GM23338 (cell line): ENCODE measurements around the gene NTNG1. TPM values are rescaled to one million over a fixed set of nuclear protein-coding genes. Genes with fewer than 3 reads are reported as not detected.
A peak's percentile ranks its signal among the peaks of the same experiment; 100 is the strongest.

ENCODE experiments used
- ATAC-seq: fragments of 200-7000 bp; cut with Tn5 transposase; 3 replicates; pipeline ENCODE4 v1.9.1; 2020
- DNase-seq: peaks from one replicate; pipeline ENCODE4 v3.0.0-alpha.2; 2015; ENCODE audit warnings: low spot score
- H2AFZ ChIP-seq: fragments of 200-600 bp; sonication (generic); 2 replicates; pipeline ENCODE4 v1.8.0; 2016; ENCODE audit warnings: antibody characterized with exemption, mild to moderate bottlenecking, moderate library complexity
- H3F3A ChIP-seq: fragments of 200-600 bp; sonication (generic); replicated peaks from 2 replicates; pipeline ENCODE4 v1.8.0; 2017; ENCODE audit warnings: antibody characterized with exemption, mixed run types, low read depth
- H3K27ac ChIP-seq: fragments of 200-600 bp; sonication (generic); 2 replicates; pipeline ENCODE4 v1.6.1; 2016; ENCODE audit warnings: low read depth
- H3K27me3 ChIP-seq: fragments of 200-600 bp; sonication (generic); 2 replicates; pipeline ENCODE4 v1.8.0; 2016; ENCODE audit warnings: mild to moderate bottlenecking, mixed run types, moderate library complexity; ENCODE audit not compliant: insufficient read depth
- H3K36me3 ChIP-seq: fragments of 200-600 bp; sonication (generic); 2 replicates; pipeline ENCODE4 v1.8.0; 2016; ENCODE audit warnings: mild to moderate bottlenecking; ENCODE audit not compliant: insufficient read depth
- H3K4me1 ChIP-seq: fragments of 200-600 bp; sonication (generic); 2 replicates; pipeline ENCODE4 v1.8.0; 2016; ENCODE audit warnings: mild to moderate bottlenecking, moderate library complexity; ENCODE audit not compliant: insufficient read depth
- H3K4me2 ChIP-seq: fragments of 200-600 bp; sonication (generic); 2 replicates; pipeline ENCODE4 v1.7.1; 2017; ENCODE audit warnings: mixed run types
- H3K4me3 ChIP-seq: fragments of 200-600 bp; sonication (generic); 2 replicates; pipeline ENCODE4 v1.6.1; 2016; ENCODE audit warnings: mixed run types
- H3K79me2 ChIP-seq: fragments of 200-600 bp; sonication (generic); replicated peaks from 2 replicates; pipeline ENCODE4 v1.8.0; 2017; ENCODE audit warnings: mild to moderate bottlenecking; ENCODE audit not compliant: insufficient read depth
- H3K9me2 ChIP-seq: fragments of 200-600 bp; sonication (generic); 2 replicates; pipeline ENCODE4 v1.8.0; 2017; ENCODE audit not compliant: insufficient read depth
- H4K20me1 ChIP-seq: fragments of 200-600 bp; sonication (generic); replicated peaks from 2 replicates; pipeline ENCODE4 v1.8.0; 2017; ENCODE audit warnings: mild to moderate bottlenecking; ENCODE audit not compliant: insufficient read depth
- H3K27ac Mint-ChIP-seq: 2 replicates; pipeline ENCODE4 v1.8.0; 2020; ENCODE audit warnings: inconsistent platforms, mild to moderate bottlenecking, moderate library complexity, mixed read lengths
- H3K27me3 Mint-ChIP-seq: 3 replicates; pipeline ENCODE4 v1.8.0; 2022; ENCODE audit warnings: low read depth, mild to moderate bottlenecking, moderate library complexity, mixed read lengths, inconsistent platforms; ENCODE audit not compliant: insufficient read depth, poor library complexity
- H3K36me3 Mint-ChIP-seq: 3 replicates; pipeline ENCODE4 v1.8.0; 2021; ENCODE audit warnings: low read depth, mild to moderate bottlenecking, inconsistent platforms, moderate library complexity, mixed read lengths
- H3K4me1 Mint-ChIP-seq: 3 replicates; pipeline ENCODE4 v1.8.0; 2020; ENCODE audit warnings: mild to moderate bottlenecking, inconsistent platforms, mixed read lengths
- H3K4me3 Mint-ChIP-seq: 3 replicates; pipeline ENCODE4 v1.8.0; 2021; ENCODE audit warnings: moderate library complexity, mild to moderate bottlenecking, inconsistent platforms, mixed read lengths
- H3K9me3 Mint-ChIP-seq: 3 replicates; pipeline ENCODE4 v1.8.0; 2020; ENCODE audit warnings: moderate library complexity, mild to moderate bottlenecking, inconsistent platforms, mixed read lengths
- CREB1 ChIP-seq: fragments of 250-450 bp; sonication (Bioruptor Pico); IDR thresholded peaks from 2 replicates; pipeline ENCODE4 v1.5.0; 2020; ENCODE audit warnings: low read depth, mild to moderate bottlenecking, moderate library complexity
- ETS1 ChIP-seq: IDR thresholded peaks from 2 replicates; pipeline ENCODE4 v1.6.1; 2016; ENCODE audit warnings: antibody characterized with exemption
- EZH2 ChIP-seq: fragments of 200-600 bp; sonication (generic); IDR thresholded peaks from one replicate; pipeline ENCODE4 v1.8.0; 2017; ENCODE audit warnings: antibody characterized with exemption, mild to moderate bottlenecking, low read depth; ENCODE audit not compliant: unreplicated experiment
- NANOG ChIP-seq: IDR thresholded peaks from 2 replicates; pipeline ENCODE4 v1.6.1; 2016; ENCODE audit warnings: antibody characterized with exemption, borderline replicate concordance
- STAT1 ChIP-seq: IDR thresholded peaks from one replicate; pipeline ENCODE4 v1.6.1; 2016; ENCODE audit warnings: antibody characterized with exemption; ENCODE audit not compliant: unreplicated experiment
- ZNF331 ChIP-seq: fragments of 250-450 bp; sonication (Bioruptor Pico); IDR thresholded peaks from 2 replicates; pipeline ENCODE4 v1.5.0; 2020; ENCODE audit warnings: low read depth, mild to moderate bottlenecking, moderate library complexity
- polyA plus RNA-seq: library from polyadenylated mRNA; unstranded; fragments of >200 nt; fragmentation: Nextera tagmentation; extraction: Ambion mirVana; gene quantifications from 2 replicates; pipeline ENCODE4 v1.2.1, GENCODE V29; 2016
- total RNA-seq: library from RNA; depleted of rRNA; stranded (reverse); fragments of >200 nt; shearing (Covaris generic); gene quantifications from 2 replicates; pipeline ENCODE4 v1.2.3, GENCODE V29; 2014
- TF ChIP-seq, protein P1 (sequence below): fragments of 250-450 bp; sonication (Bioruptor Pico); IDR thresholded peaks from 2 replicates; pipeline ENCODE4 v1.5.0; 2020; ENCODE audit warnings: mild to moderate bottlenecking, moderate library complexity
- TF ChIP-seq, protein P2 (sequence below), 2 experiments: fragments of 200-600 bp in 1 of 2; sonication (generic) in 1 of 2; conservative IDR thresholded peaks; 2 replicates each; pipeline versions ENCODE4 v1.5.1 to v1.6.1; 2016 to 2017; ENCODE audit warnings: antibody characterized with exemption in 2 of 2, low read depth in 2 of 2, mild to moderate bottlenecking in 2 of 2, moderate library complexity in 1 of 2

The NTNG1 gene
- total and polyA plus RNA-seq, 2 experiments from 2014 or later, result 7.2 to 10.3 TPM

DNA sequence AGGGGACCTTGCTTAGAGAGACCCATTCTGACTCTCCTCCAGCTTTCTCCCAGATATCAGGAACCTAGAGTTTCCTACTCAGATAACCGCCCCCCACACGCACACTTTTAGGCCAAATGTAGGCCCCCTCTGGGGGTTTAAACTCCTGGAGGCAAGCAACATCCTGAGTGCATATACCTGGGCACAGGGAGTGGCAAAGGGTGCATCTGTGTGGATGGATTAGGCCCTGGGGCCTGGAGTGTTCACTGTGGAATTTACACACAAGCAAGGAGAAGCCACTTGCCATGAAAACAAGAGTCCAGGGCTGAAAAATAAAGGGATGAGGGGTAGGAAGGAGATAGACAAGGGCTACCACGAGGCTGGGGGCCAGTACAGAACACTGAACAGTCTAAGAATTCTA lies 343.1 kb downstream of the NTNG1 start (continued):
- TF ChIP-seq, protein P1, sequence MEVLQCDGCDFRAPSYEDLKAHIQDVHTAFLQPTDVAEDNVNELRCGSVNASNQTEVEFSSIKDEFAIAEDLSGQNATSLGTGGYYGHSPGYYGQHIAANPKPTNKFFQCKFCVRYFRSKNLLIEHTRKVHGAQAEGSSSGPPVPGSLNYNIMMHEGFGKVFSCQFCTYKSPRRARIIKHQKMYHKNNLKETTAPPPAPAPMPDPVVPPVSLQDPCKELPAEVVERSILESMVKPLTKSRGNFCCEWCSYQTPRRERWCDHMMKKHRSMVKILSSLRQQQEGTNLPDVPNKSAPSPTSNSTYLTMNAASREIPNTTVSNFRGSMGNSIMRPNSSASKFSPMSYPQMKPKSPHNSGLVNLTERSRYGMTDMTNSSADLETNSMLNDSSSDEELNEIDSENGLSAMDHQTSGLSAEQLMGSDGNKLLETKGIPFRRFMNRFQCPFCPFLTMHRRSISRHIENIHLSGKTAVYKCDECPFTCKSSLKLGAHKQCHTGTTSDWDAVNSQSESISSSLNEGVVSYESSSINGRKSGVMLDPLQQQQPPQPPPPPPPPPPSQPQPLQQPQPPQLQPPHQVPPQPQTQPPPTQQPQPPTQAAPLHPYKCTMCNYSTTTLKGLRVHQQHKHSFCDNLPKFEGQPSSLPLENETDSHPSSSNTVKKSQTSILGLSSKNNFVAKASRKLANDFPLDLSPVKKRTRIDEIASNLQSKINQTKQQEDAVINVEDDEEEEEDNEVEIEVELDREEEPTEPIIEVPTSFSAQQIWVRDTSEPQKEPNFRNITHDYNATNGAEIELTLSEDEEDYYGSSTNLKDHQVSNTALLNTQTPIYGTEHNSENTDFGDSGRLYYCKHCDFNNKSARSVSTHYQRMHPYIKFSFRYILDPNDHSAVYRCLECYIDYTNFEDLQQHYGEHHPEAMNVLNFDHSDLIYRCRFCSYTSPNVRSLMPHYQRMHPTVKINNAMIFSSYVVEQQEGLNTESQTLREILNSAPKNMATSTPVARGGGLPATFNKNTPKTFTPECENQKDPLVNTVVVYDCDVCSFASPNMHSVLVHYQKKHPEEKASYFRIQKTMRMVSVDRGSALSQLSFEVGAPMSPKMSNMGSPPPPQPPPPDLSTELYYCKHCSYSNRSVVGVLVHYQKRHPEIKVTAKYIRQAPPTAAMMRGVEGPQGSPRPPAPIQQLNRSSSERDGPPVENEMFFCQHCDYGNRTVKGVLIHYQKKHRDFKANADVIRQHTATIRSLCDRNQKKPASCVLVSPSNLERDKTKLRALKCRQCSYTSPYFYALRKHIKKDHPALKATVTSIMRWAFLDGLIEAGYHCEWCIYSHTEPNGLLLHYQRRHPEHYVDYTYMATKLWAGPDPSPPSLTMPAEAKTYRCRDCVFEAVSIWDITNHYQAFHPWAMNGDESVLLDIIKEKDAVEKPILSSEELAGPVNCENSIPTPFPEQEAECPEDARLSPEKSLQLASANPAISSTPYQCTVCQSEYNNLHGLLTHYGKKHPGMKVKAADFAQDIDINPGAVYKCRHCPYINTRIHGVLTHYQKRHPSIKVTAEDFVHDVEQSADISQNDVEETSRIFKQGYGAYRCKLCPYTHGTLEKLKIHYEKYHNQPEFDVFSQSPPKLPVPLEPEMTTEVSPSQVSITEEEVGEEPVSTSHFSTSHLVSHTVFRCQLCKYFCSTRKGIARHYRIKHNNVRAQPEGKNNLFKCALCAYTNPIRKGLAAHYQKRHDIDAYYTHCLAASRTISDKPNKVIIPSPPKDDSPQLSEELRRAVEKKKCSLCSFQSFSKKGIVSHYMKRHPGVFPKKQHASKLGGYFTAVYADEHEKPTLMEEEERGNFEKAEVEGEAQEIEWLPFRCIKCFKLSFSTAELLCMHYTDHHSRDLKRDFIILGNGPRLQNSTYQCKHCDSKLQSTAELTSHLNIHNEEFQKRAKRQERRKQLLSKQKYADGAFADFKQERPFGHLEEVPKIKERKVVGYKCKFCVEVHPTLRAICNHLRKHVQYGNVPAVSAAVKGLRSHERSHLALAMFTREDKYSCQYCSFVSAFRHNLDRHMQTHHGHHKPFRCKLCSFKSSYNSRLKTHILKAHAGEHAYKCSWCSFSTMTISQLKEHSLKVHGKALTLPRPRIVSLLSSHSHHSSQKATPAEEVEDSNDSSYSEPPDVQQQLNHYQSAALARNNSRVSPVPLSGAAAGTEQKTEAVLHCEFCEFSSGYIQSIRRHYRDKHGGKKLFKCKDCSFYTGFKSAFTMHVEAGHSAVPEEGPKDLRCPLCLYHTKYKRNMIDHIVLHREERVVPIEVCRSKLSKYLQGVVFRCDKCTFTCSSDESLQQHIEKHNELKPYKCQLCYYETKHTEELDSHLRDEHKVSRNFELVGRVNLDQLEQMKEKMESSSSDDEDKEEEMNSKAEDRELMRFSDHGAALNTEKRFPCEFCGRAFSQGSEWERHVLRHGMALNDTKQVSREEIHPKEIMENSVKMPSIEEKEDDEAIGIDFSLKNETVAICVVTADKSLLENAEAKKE (CRISPR knock-in tag), result no peak
- TF ChIP-seq ETS1 (no peak), CREB1 (CRISPR knock-in tag) (no peak), ZNF331 (CRISPR knock-in tag) (no peak)
- TF ChIP-seq, protein P2, sequence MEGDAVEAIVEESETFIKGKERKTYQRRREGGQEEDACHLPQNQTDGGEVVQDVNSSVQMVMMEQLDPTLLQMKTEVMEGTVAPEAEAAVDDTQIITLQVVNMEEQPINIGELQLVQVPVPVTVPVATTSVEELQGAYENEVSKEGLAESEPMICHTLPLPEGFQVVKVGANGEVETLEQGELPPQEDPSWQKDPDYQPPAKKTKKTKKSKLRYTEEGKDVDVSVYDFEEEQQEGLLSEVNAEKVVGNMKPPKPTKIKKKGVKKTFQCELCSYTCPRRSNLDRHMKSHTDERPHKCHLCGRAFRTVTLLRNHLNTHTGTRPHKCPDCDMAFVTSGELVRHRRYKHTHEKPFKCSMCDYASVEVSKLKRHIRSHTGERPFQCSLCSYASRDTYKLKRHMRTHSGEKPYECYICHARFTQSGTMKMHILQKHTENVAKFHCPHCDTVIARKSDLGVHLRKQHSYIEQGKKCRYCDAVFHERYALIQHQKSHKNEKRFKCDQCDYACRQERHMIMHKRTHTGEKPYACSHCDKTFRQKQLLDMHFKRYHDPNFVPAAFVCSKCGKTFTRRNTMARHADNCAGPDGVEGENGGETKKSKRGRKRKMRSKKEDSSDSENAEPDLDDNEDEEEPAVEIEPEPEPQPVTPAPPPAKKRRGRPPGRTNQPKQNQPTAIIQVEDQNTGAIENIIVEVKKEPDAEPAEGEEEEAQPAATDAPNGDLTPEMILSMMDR (conservative IDR thresholded peaks at IDR 0.05; ENCODE audit: low read depth in 2 of 2), result no peak

- H3F3A ChIP-seq, result no peaks in the 10 kb centered on the region
- no peaks in the 10 kb centered on the region for H3K27me3 ChIP-seq
- H3K36me3 Mint-ChIP-seq, result no peaks in the 10 kb centered on the region
- no peak overlapping the region for H3K4me2 ChIP-seq
- peaks cover 10% of the 10 kb centered on the region for H3K4me1 Mint-ChIP-seq
- no peak overlapping the region for H3K27ac ChIP-seq
- ATAC-seq, result peak; percentile 54; the same call in 2 of the 3 replicates
- H3K9me2 ChIP-seq, result no peaks in the 10 kb centered on the region
- H3K4me3 Mint-ChIP-seq, result no peak overlapping the region
- no peaks in the 10 kb centered on the region for H4K20me1 ChIP-seq
- no peak overlapping the region for H3K4me3 ChIP-seq
- H3K9me3 Mint-ChIP-seq, result no peaks in the 10 kb centered on the region
- H3K36me3 ChIP-seq, result no peaks in the 10 kb centered on the region
- no peak for DNase-seq
- peaks cover 2% of the 10 kb centered on the region for H3K27me3 Mint-ChIP-seq
- H3K79me2 ChIP-seq, result no peaks in the 10 kb centered on the region
- H2AFZ ChIP-seq, result peak overlapping the region; percentile 33; the same call in 1 of the 2 replicates
- H3K4me1 ChIP-seq, result no peaks in the 10 kb centered on the region
- peak overlapping the region; percentile 31; the same call in 1 of the 2 replicates for H3K27ac Mint-ChIP-seq
- TF ChIP-seq CREB1 (CRISPR knock-in tag) (no peak), EZH2 (no peak), NANOG (no peak), STAT1 (no peak), ETS1 (no peak)
- TF ChIP-seq, protein P2 (conservative IDR thresholded peaks at IDR 0.05; ENCODE audit: low read depth in 2 of 2), result no peak
These were observed 345.5 kb downstream of the NTNG1 start for GRCh38 chr1:107486349-107486748.
